Measurements from ENCODE around the gene MMADHC.
A peak's percentile ranks its signal among the peaks of the same experiment; 100 is the strongest.
"Not testable (repeated sequence)": the region's sequence is repeated elsewhere in the genome, so short reads cannot be mapped to it uniquely, and the experiment has no call there.

The MMADHC gene

DNA sequence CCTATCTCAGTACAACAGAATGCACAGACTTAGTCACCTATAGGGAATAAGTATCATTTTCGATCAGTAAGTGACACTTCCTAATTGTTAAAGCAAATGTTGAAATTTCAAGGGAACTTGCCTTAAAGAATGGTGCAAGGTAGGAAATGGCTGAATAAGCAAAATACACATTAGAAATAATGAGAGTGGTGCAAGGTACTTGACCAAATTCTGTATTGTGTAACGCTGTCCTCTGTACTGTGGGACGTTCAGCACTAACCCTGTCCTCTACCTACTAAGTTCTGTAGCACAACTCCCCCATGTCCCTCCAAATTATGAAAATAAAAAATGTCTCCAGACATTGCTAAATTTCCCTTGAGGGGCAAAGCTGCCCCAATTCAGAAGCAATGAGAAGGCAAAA is 19.4 kb downstream of the MMADHC start:
- Histone ChIP-seq H3K4me3 (replicated peaks; ENCODE audit: low read depth, low read length) (no peak overlapping the region), H3K27me3 (replicated peaks; ENCODE audit: control insufficient read depth, insufficient read depth, low read length) (no peaks in the 10 kb centered on the region), H3K36me3 (ENCODE audit: control insufficient read depth, insufficient read depth, low read length) (peaks cover 4% of the 10 kb centered on the region)
- no peak for DNase-seq (ENCODE audit: extremely low read depth, insufficient read length)
- TF ChIP-seq, protein P1, sequence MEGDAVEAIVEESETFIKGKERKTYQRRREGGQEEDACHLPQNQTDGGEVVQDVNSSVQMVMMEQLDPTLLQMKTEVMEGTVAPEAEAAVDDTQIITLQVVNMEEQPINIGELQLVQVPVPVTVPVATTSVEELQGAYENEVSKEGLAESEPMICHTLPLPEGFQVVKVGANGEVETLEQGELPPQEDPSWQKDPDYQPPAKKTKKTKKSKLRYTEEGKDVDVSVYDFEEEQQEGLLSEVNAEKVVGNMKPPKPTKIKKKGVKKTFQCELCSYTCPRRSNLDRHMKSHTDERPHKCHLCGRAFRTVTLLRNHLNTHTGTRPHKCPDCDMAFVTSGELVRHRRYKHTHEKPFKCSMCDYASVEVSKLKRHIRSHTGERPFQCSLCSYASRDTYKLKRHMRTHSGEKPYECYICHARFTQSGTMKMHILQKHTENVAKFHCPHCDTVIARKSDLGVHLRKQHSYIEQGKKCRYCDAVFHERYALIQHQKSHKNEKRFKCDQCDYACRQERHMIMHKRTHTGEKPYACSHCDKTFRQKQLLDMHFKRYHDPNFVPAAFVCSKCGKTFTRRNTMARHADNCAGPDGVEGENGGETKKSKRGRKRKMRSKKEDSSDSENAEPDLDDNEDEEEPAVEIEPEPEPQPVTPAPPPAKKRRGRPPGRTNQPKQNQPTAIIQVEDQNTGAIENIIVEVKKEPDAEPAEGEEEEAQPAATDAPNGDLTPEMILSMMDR (IDR thresholded peaks at IDR 0.05; ENCODE audit: insufficient read depth, low read length, poor library complexity, severe bottlenecking) = no peak

DNA sequence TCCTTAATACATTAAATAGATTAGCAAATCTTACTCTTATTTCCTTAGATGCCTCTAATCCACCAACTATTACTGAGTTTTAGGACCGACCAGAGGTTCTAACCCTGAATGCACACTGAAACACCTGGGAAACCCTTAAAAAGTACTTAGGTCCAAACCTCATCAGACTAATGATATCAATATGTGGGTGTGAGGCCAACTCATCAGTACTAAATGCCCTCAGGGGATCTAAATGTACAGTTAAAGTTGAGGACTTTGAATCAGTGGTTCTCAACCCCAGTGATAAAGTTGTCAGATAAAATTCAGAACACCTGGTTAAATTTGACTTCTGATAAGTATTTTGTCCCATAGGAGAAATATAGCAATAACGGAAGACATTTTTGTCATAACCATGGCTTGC is 20.9 kb downstream of the MMADHC start:
- DNase-seq (ENCODE audit: extremely low read depth, insufficient read length) = no peak
- Histone ChIP-seq H3K36me3 (ENCODE audit: control insufficient read depth, insufficient read depth, low read length) (no peaks in the 10 kb centered on the region; the same call in none of the 2 replicates), H3K4me3 (replicated peaks; ENCODE audit: low read depth, low read length) (no peak overlapping the region), H3K27me3 (replicated peaks; ENCODE audit: control insufficient read depth, insufficient read depth, low read length) (no peaks in the 10 kb centered on the region)
- TF ChIP-seq, protein P1 (IDR thresholded peaks at IDR 0.05; ENCODE audit: insufficient read depth, low read length, poor library complexity, severe bottlenecking) = no peak

DNA sequence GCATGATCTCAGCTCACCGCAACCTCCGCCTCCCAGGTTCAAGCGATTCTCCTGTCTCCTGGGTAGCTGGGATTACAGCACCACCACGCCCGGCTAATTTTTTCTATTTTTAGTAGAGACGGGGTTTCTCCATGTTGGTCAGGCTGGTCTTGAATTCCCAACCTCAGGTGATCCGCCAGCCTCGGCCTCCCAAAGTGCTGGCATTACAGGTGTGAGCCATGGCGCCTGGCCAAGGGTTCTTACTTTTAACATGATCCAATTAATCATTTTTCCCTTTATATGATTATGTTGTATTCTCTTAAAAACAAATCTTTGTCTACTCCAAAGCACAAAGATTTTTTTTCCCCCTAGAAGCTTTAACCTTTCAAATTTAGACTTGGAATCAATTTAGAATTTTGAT is 21.9 kb downstream of the MMADHC start:
- H3K4me3 ChIP-seq (replicated peaks; ENCODE audit: low read depth, low read length); H3K36me3 ChIP-seq (ENCODE audit: control insufficient read depth, insufficient read depth, low read length); DNase-seq (ENCODE audit: extremely low read depth, insufficient read length); H3K27me3 ChIP-seq (replicated peaks; ENCODE audit: control insufficient read depth, insufficient read depth, low read length): not testable (repeated sequence)

DNA sequence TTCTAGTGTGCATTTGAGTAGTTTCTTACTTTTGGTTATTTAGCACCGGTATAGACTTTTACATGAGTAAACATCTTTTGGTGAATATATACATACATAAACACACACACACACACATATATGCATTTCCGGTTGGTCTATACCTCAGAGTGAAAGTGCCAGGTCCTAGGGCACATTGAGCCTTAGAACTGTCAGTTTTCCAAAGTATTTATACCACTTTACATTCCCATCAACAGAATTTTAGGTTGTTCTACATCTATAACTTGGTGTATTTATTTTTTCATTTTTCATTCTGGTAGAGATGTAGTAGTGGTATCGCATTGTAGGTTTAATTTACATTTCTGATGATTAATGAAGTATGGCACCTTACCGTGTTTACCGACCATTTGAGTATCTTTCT is 22.6 kb downstream of the MMADHC start:
- TF ChIP-seq, protein P1 (IDR thresholded peaks at IDR 0.05; ENCODE audit: insufficient read depth, low read length, poor library complexity, severe bottlenecking) = no peak
- H3K36me3 ChIP-seq (ENCODE audit: control insufficient read depth, insufficient read depth, low read length) = no peaks in the 10 kb centered on the region; the same call in none of the 2 replicates
- H3K27me3 ChIP-seq (replicated peaks; ENCODE audit: control insufficient read depth, insufficient read depth, low read length) = no peaks in the 10 kb centered on the region
- DNase-seq (ENCODE audit: extremely low read depth, insufficient read length) = no peak
- no peak overlapping the region for H3K4me3 ChIP-seq (replicated peaks; ENCODE audit: low read depth, low read length)

DNA sequence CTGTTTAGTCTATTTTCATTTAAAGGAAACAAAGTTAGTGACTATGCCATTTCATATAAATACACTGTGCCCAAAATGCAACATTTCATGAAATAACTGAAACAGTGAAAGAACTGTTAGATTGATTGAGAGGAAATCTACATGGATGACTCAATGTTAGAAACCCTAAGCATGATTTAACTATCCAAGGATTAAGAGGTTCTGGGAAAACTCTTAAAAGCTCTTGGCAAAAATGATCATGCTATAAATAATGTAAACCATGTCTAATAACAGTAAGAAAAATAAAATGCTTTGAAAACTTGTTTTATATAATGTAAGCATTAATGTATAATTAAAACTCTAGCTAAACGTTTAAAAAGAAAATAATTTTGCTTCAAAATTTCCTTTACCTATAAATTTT is 23.5 kb downstream of the MMADHC start:
- Histone ChIP-seq H3K27me3 (replicated peaks; ENCODE audit: control insufficient read depth, insufficient read depth, low read length) (no peaks in the 10 kb centered on the region), H3K4me3 (replicated peaks; ENCODE audit: low read depth, low read length) (no peak overlapping the region), H3K36me3 (ENCODE audit: control insufficient read depth, insufficient read depth, low read length) (no peaks in the 10 kb centered on the region; the same call in none of the 2 replicates)
- TF ChIP-seq, protein P1 (IDR thresholded peaks at IDR 0.05; ENCODE audit: insufficient read depth, low read length, poor library complexity, severe bottlenecking) = no peak
- DNase-seq (ENCODE audit: extremely low read depth, insufficient read length) = no peak

DNA sequence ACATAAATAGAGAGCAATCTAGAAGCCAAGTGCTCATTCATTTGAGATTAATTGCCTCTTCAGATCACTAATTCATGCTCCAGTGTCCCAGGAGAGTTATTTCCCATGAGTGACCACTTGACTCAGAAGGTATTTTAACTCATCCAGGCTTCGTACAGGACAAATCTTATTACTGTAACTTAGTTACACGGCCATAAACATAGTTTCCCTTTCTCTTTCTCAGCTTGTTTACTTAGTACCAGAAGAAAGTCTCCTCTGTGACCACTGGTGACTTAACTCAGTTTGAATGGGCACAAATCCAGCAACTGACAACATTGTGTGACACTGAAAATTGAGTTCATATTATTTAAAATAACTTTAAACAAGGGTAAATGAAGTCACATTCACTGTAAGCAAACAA is 25.3 kb downstream of the MMADHC start:
- Histone ChIP-seq H3K36me3 (ENCODE audit: control insufficient read depth, insufficient read depth, low read length) (no peaks in the 10 kb centered on the region; the same call in 1 of the 2 replicates), H3K4me3 (replicated peaks; ENCODE audit: low read depth, low read length) (peak overlapping the region; percentile 49), H3K27me3 (replicated peaks; ENCODE audit: control insufficient read depth, insufficient read depth, low read length) (no peaks in the 10 kb centered on the region)
- TF ChIP-seq, protein P1 (IDR thresholded peaks at IDR 0.05; ENCODE audit: insufficient read depth, low read length, poor library complexity, severe bottlenecking) = no peak
- no peak for DNase-seq (ENCODE audit: extremely low read depth, insufficient read length)

Data from GM06990 (cell line).